Measurements from ENCODE around the gene DDX31.

DNA sequence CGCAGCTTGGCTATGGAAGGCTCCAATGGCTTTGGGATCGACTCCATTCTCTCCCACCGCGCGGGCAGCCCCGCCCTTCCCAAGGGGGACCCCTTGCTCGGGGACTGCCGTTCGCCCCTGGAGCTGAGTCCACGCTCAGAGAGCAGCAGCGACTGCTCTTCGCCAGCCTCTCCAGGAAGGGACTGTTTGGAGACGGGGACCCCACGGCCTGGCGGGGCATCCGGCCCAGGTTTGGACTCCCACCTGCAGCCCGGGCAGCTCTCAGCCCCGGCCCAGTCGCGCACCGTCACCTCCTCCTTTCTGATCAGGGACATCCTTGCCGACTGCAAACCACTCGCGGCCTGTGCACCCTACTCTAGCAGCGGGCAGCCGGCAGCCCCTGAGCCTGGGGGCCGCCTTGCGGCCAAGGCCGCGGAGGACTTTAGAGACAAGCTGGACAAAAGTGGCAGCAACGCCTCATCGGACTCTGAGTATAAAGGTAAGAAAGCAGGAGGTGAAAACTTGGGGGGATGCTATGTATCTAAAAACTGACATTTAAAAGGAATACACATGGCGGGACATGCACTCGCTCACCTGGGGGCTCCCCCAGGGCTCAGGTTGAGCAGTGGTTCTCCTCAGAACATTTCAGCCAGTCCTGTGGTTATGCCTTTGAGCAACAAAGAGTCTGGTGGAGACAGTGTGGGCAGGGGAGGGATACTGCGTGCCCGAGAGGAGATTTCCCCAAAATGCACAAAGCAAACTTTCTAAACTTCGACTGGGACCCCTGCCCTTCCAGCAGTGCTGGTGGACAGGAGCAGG, 86.8 kb downstream of the DDX31 start:
- no peak for TF ChIP-seq NRF1 (conservative IDR thresholded peaks at IDR 0.05 in 1 of 2, IDR thresholded peaks at IDR 0.05 in 1 of 2)
- TF ChIP-seq EGR1 (conservative IDR thresholded peaks at IDR 0.05), result no peak
- TF ChIP-seq RUNX1 (IDR thresholded peaks at IDR 0.05; ENCODE audit: low read depth), result no peak
- no peak for TF ChIP-seq SETDB1 (IDR thresholded peaks at IDR 0.05; ENCODE audit: low read length)
- TF ChIP-seq REST (IDR thresholded peaks at IDR 0.05; ENCODE audit: borderline replicate concordance), result no peak
- TF ChIP-seq REST (CRISPR knock-in tag; IDR thresholded peaks at IDR 0.05; ENCODE audit: low read depth), result no peak
- TF ChIP-seq SIN3A (IDR thresholded peaks at IDR 0.05; ENCODE audit: borderline replicate concordance in 2 of 2, control insufficient read depth in 1 of 2, low read depth in 2 of 2, low read length in 2 of 2), result no peak
- no peak for TF ChIP-seq KLF6 (CRISPR knock-in tag; IDR thresholded peaks at IDR 0.05; ENCODE audit: borderline replicate concordance)
- no peak for TF ChIP-seq POLR2AphosphoS5 (IDR thresholded peaks at IDR 0.05; ENCODE audit: control insufficient read depth, insufficient read depth, low read depth, low read length)
- no peak for TF ChIP-seq MBD2 (IDR thresholded peaks at IDR 0.05; ENCODE audit: borderline replicate concordance, low read depth)
- TF ChIP-seq HNRNPL (IDR thresholded peaks at IDR 0.05; ENCODE audit: low read depth, low read length), result no peak
- TF ChIP-seq POLR2A (conservative IDR thresholded peaks at IDR 0.05), result no peak
- no peak for TF ChIP-seq MAZ (CRISPR knock-in tag; conservative IDR thresholded peaks at IDR 0.05 in 1 of 2, IDR thresholded peaks at IDR 0.05 in 1 of 2)
- no peak for TF ChIP-seq CHD2 (IDR thresholded peaks at IDR 0.05; ENCODE audit: low read depth, low read length)
